HG03039 (cell line): ENCODE measurements around the gene CYP27C1.

Source experiments
- ATAC-seq: cut with Tn5 transposase; IDR thresholded peaks from one replicate; pipeline ENCODE4 v1.9.1; 2021; ENCODE audit warnings: mild to moderate bottlenecking, moderate library complexity; ENCODE audit not compliant: unreplicated experiment

The CYP27C1 gene

GRCh38 chr2:127193967-127194280 lies 26.2 kb downstream of the CYP27C1 start:
- ATAC-seq = no peak

GRCh38 chr2:127193164-127193966 lies 26.7 kb downstream of the CYP27C1 start:
- no peak for ATAC-seq

DNA sequence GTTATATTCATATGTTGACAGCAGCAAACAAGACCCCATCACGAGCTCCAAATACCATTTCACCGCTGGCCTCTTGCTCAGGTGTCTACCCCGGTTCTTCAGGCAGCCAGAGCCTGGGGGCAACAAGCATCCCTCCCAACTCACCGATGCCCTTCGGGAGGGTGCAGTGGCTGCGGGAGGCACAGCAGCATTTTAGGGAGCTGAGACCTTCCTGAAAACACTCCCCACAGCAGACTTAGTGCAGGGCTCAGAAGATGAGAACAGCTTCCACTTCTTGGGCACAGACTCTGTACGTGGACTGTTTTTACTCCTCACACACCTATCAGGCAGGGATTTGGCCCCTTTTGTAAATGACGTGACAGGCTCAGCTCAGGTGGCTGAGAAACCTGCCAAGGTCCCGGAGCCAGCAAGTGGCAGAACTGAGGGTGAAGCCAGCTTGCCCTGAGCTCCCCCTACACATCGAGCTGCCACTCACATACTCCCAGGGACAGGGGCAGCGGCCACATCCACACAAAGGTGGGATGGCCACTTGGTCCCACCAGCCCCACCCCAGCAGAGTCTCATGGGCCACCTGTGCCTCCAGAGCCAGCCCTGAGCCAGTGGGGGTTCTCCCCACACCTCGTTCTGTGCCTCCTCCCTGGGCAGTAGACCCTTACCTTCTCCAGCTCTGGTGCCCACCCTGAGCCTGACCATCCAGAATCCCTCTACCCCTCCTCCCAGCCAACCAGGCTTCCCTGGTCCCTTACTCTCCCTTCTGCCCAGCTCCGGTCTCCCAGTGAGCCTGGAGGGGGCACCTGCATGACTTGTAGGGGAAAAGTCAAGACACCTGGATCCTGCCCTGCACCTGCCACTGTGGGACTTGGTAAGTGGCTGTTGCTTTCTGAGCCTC lies 28.5 kb downstream of the CYP27C1 start:
- no peak for ATAC-seq

- no peak for ATAC-seq
These were observed 31.3 kb downstream of the CYP27C1 start for GRCh38 chr2:127188797-127189196.

DNA sequence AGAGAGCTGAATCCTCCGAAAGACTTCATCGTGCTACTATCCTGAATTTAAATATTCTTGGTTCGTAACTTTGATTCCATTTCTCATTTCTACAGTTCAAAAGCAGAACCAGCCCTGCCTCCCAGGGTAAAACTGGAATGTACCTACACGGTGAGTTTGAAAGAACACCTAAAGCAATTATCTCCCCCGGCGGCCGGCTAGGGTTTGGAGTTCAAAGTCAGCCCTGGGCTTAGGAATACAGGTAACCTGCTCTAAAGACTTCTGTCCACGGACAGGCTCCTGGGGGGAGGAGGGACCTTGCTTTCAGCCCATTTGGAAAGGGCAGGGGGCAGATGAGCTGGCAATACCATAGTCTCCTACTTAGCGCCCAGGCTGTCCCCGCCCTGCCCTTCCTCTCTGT lies 32.3 kb downstream of the CYP27C1 start:
- ATAC-seq = no peak

DNA sequence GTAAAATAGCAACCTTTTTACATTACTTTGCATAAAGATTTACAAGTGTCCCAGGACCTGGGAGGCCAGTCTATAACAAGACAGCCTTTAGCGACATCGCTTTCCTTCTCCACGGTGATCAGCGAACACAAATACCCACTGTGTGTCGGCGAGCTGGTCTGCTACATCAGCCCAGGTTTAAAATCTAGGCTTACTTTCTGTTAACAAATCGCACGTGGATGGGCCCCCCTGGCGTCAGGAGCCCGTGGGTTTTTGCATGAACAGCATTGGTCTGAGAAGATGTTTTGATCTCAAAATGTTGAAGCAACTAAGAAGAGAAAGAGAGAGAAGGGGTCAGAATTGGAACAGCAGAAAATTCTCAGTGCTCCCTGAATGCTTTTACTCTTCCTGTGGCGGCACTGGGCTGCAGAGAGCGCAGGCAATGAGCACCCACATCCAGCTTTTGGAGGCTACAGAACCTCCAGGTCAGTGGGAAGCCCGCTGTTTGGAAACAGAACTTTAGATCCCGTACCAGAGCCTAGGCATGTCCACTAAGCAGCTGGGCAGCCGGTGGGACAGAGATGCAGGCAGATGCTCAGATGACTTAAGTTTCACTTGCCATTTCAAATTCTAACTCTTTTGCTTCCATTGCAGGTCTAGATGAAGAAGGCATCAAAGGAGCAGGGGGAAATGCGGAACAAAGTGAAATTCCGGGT lies 32.9 kb downstream of the CYP27C1 start:
- no peak for ATAC-seq

- ATAC-seq = no peak
These were observed 34.4 kb downstream of the CYP27C1 start for GRCh38 chr2:127185705-127186104.

DNA sequence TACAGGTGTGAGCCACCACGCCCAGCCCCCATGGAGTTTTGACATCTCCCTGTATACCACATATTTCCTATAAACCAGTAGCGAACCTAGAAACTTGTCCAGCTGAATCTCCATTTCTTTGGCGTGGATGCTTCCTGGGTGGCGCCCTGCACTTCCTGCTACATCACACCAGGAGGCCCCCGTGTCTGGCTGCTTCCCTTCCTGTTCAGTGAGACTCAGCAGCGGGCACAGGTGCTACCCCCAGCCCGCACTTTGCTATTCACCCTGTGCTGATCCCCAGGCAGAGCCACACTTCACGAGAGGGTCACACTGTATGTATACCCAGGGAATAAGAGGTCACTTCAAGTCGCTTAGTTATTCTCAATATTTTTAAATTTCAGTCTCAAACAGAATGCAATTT lies 35.0 kb downstream of the CYP27C1 start:
- no peak for ATAC-seq

GRCh38 chr2:127183771-127184170 lies 36.3 kb downstream of the CYP27C1 start:
- no peak for ATAC-seq

DNA sequence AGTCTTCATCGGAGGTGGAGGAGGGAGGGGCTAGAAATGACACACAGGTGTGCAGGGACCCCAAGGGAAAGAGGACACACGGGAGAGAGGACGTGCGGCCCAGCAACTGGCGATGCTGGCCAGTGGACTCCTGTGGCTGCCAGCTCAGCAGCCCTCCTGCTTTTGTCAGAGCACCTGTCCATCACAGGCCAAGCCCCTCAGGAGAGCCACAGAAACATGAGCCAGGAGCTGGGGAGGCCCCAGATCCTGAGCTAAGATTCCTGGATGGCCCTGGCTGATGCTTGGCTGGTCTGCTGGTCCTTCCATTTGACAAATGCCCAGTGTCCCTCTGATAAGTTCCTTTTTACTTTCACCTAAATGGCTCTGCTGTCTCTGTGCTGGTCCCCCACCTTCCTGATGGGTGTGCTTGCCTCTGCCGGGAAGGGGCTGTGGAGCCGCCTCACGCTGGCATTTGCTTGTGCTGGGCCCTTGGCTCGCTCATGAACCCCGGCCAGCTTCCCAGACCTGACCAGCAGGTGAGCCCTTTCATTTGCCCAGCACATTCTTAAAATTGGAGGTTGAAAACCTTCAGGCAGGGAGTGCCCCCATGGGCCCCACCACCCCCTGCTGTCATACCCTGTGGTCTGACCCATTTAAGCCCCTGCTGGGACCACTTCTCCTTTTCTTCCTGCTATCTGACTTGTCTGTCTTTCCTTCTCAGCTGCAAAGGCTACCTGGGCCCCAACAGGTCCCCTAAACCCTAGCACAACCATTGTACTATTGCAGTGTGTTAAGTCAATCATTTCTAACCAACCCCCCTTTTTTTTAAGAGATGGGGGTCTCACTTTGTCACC lies 37.3 kb downstream of the CYP27C1 start:
- ATAC-seq = no peak

GRCh38 chr2:127181851-127182250 lies 38.2 kb downstream of the CYP27C1 start:
- no peak for ATAC-seq

DNA sequence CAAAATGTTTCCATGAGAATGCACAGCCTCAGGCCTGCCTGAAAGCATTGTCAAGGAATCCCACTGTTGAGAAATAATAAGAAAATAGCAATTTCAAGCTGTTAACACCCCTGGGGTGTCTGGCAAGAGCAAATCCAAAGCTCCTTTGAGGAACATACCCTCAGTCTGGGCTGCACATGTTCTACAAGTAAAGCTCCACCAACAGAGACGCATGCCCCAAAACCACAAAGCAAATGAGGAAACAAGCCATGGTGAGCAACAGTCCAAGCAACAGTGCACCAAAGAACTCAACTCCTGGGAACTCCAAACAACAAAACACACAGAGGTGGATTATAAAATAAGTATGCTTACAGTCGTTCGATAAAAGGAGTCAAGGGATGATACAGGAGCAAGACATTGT lies 40.3 kb downstream of the CYP27C1 start:
- no peak for ATAC-seq

DNA sequence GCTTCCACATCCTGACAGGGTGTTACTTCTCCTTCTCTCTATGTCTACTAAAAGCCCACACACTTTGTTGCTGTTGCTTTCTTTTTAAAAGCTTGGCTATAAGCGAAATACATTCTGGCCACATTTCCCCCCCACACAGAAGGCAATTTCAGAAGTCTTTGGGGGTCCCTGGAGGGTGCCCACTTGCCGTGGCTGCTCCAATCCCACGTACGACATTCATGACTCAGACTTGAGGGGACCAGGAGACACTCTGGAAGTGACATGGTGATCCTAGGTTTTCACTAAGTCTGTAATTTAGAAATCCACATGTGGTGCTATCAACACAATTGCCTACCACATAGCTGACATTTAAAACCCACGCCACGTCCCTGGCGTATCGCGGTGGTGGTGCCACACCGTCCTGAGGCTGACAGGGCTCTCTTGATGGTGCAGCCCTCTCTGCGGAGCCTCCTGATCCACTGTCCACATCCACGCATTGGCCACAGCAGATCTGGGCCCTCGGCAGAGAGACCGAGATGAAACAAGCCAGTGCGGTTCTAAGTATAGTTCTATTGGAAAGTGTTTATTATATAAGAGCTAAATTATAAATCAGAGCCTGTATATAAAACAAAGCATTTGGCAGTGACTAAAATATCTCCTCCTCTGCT lies 42.4 kb downstream of the CYP27C1 start:
- ATAC-seq = no peak

- no peak for ATAC-seq
These were observed 43.5 kb downstream of the CYP27C1 start for GRCh38 chr2:127176371-127177311.

GRCh38 chr2:127175751-127176354 lies 44.2 kb downstream of the CYP27C1 start:
- ATAC-seq = no peak

- ATAC-seq = no peak
These were observed 44.9 kb downstream of the CYP27C1 start for GRCh38 chr2:127175041-127175721.

DNA sequence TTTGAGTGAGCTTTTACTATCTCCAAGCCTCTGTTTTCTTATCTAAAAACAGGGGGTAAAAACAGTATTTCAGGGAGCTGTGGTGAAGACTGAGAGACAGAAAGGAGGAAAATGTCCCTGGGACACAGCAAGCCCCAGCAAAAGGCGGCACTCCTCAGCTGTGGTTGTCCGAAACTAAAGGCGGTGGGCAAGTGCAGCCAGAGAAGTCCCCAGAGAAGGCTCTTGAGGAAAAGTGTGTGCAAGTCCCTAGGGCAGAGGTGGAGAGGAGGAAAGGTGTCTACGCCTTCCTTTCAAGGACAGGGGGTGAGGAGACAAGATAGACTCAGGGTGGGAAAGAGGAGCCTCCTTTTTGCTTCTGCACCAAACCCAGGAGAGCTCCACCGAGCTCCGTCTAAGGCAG lies 45.5 kb downstream of the CYP27C1 start:
- ATAC-seq = no peak

GRCh38 chr2:127174136-127174535 lies 46.0 kb downstream of the CYP27C1 start:
- ATAC-seq = no peak
